Heart left ventricle (tissue), 13 donors: ENCODE measurements around the gene KRTAP5-1.

Experiments used
- CTCF ChIP-seq, 12 donors: fragments of 200-600 bp; sonication (generic) in 4 of 12; IDR thresholded peaks; one replicate each; pipeline versions ENCODE4 v1.5.0 to v1.8.0; 2018 to 2022; ENCODE audit warnings: antibody characterized with exemption in 12 of 12, mild to moderate bottlenecking in 5 of 12
- POLR2A ChIP-seq, 2 donors: fragments of 450-650 bp; IDR thresholded peaks; one replicate each; pipeline ENCODE4 v1.6.1; 2017; ENCODE audit warnings: antibody characterized with exemption in 2 of 2, mild to moderate bottlenecking in 2 of 2, moderate library complexity in 2 of 2
- donor health status: ischemic (EF 13 %, LVEDD 7.1; RV severe dilation, severe dysfunction).
- donor health status: DM: no; HTN: yes; CAD: no.
- donor health status: DM: no; HTN: no; CAD: no.
- donor health status: ischemic (EF 25% LVEDD 6.9; RV normal size, moderate dysfunction).
- donor health status: ischemic (EF 25% LVEDD 5.7; RV mildly dilated, moderate dysfunction).
- donor health status: ischemic (EF 35%, LVEDD 5.7; RV mildly dilated, moderate dysfunction).
- donor health status: nonischemic (EF 11% LVEDD 7.7; RV severe dilation, severe dysfunction).
- donor health status: DM: yes; HTN: yes; CAD: no.
- donor health status: PGD.
- donor health status: ischemic (EF 29% LVEDD 5.4; RV normal size, mild dysfunction).
- donor health status: nonischemic (EF 23%, LVEDD 6.1; RV moderate dilation, normal function).

GRCh38 chr11:1597994-1598380 is 12.9 kb upstream of the KRTAP5-1 start, which contains the start of gene KRTAP5-2:
- no peak for TF ChIP-seq CTCF (IDR thresholded peaks at IDR 0.05)
- no peak for TF ChIP-seq POLR2A (IDR thresholded peaks at IDR 0.05)
